Measurements from ENCODE around the gene PTPN7.
"Not testable (repeated sequence)": the region's sequence is repeated elsewhere in the genome, so short reads cannot be mapped to it uniquely, and the experiment has no call there.

Gene PTPN7

GRCh38 chr1:202182040-202182877 is 21.9 kb upstream of the PTPN7 start:
- no peak overlapping the region for H3K4me2 ChIP-seq (ENCODE audit: low read length)
- no peak overlapping the region for H2AFZ ChIP-seq (ENCODE audit: low read length)
- no peak overlapping the region for H3K27ac ChIP-seq (ENCODE audit: low read depth, low read length, poor library complexity, severe bottlenecking)
- H3K27me3 ChIP-seq (ENCODE audit: insufficient read depth, low read length), result no peaks in the 10 kb centered on the region
- no peaks in the 10 kb centered on the region for H3K9me3 ChIP-seq (ENCODE audit: low read length)
- TF ChIP-seq EZH2 (IDR thresholded peaks at IDR 0.05; ENCODE audit: borderline replicate concordance, low read length) (no peak), CTCF (IDR thresholded peaks at IDR 0.05; ENCODE audit: low read length) (no peak)
- H3K36me3 ChIP-seq (ENCODE audit: insufficient read depth, low read length), result no peaks in the 10 kb centered on the region
- H3F3A ChIP-seq (ENCODE audit: insufficient read depth, low read length), result no peaks in the 10 kb centered on the region
- peaks cover 12% of the 10 kb centered on the region for H3K4me1 ChIP-seq (ENCODE audit: insufficient read depth, low read length, severe bottlenecking)
- H3K4me3 ChIP-seq (ENCODE audit: low read depth, low read length, poor library complexity, severe bottlenecking), result no peak overlapping the region
- H4K20me1 ChIP-seq (ENCODE audit: insufficient read depth, low read length), result no peaks in the 10 kb centered on the region
- no peaks in the 10 kb centered on the region for H3K79me2 ChIP-seq (ENCODE audit: insufficient read depth, low read length)
- no peak overlapping the region for H3K9ac ChIP-seq (ENCODE audit: low read length)
- H3K9me2 ChIP-seq (ENCODE audit: low read depth, low read length), result no peaks in the 10 kb centered on the region

- Histone ChIP-seq H3K4me3 (ENCODE audit: low read depth, low read length, poor library complexity, severe bottlenecking) (no peak overlapping the region), H3K36me3 (ENCODE audit: insufficient read depth, low read length) (no peaks in the 10 kb centered on the region), H3K27me3 (ENCODE audit: insufficient read depth, low read length) (no peaks in the 10 kb centered on the region), H3K4me2 (ENCODE audit: low read length) (no peak overlapping the region), H3K9ac (ENCODE audit: low read length) (no peak overlapping the region), H3K4me1 (ENCODE audit: insufficient read depth, low read length, severe bottlenecking) (peaks cover 12% of the 10 kb centered on the region), H3K9me3 (ENCODE audit: low read length) (no peaks in the 10 kb centered on the region), H3F3A (ENCODE audit: insufficient read depth, low read length) (no peaks in the 10 kb centered on the region), H4K20me1 (ENCODE audit: insufficient read depth, low read length) (no peaks in the 10 kb centered on the region), H2AFZ (ENCODE audit: low read length) (no peak overlapping the region), H3K79me2 (ENCODE audit: insufficient read depth, low read length) (no peaks in the 10 kb centered on the region), H3K9me2 (ENCODE audit: low read depth, low read length) (no peaks in the 10 kb centered on the region), H3K27ac (ENCODE audit: low read depth, low read length, poor library complexity, severe bottlenecking) (no peak overlapping the region)
- TF ChIP-seq CTCF (IDR thresholded peaks at IDR 0.05; ENCODE audit: low read length), result no peak
- no peak for TF ChIP-seq EZH2 (IDR thresholded peaks at IDR 0.05; ENCODE audit: borderline replicate concordance, low read length)
Measured at GRCh38 chr1:202181586-202181985, 21.2 kb upstream of the PTPN7 start.

- peaks cover 12% of the 10 kb centered on the region for H3K4me1 ChIP-seq (ENCODE audit: insufficient read depth, low read length, severe bottlenecking)
- not testable (repeated sequence) for H3K36me3 ChIP-seq (ENCODE audit: insufficient read depth, low read length); H3K79me2 ChIP-seq (ENCODE audit: insufficient read depth, low read length); H3K9me3 ChIP-seq (ENCODE audit: low read length); H3K27me3 ChIP-seq (ENCODE audit: insufficient read depth, low read length); H4K20me1 ChIP-seq (ENCODE audit: insufficient read depth, low read length); H3K9me2 ChIP-seq (ENCODE audit: low read depth, low read length); H3K9ac ChIP-seq (ENCODE audit: low read length); H3F3A ChIP-seq (ENCODE audit: insufficient read depth, low read length); H3K27ac ChIP-seq (ENCODE audit: low read depth, low read length, poor library complexity, severe bottlenecking); H3K4me3 ChIP-seq (ENCODE audit: low read depth, low read length, poor library complexity, severe bottlenecking); H2AFZ ChIP-seq (ENCODE audit: low read length)
- peak overlapping the region; percentile 49; the same call in 1 of the 2 replicates for H3K4me2 ChIP-seq (ENCODE audit: low read length)
Measured at GRCh38 chr1:202180751-202181139, 20.3 kb upstream of the PTPN7 start.
